ENCODE measurements around the gene ABCA12.

DNA sequence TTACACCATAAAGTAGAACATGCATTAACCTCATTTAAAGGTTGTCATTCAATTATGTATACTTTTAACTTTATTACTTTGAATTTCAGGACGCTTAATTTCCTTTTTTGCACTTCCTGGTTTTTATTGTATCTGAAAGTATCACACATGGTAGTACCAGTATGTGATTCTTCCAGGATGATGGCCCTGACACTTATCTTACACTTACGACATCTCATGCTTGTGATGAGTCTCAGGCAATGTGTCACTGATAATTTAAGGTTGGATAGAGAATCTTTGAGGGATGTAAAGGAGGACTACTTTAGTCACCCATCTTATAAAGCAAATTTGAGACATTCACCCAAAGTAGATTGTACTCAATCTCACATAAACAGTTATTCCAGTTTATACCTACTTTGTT, 74.9 kb downstream of the ABCA12 start:
- TF ChIP-seq, protein P1, sequence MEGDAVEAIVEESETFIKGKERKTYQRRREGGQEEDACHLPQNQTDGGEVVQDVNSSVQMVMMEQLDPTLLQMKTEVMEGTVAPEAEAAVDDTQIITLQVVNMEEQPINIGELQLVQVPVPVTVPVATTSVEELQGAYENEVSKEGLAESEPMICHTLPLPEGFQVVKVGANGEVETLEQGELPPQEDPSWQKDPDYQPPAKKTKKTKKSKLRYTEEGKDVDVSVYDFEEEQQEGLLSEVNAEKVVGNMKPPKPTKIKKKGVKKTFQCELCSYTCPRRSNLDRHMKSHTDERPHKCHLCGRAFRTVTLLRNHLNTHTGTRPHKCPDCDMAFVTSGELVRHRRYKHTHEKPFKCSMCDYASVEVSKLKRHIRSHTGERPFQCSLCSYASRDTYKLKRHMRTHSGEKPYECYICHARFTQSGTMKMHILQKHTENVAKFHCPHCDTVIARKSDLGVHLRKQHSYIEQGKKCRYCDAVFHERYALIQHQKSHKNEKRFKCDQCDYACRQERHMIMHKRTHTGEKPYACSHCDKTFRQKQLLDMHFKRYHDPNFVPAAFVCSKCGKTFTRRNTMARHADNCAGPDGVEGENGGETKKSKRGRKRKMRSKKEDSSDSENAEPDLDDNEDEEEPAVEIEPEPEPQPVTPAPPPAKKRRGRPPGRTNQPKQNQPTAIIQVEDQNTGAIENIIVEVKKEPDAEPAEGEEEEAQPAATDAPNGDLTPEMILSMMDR (IDR thresholded peaks at IDR 0.05): no peak
- no peak for TF ChIP-seq POLR2AphosphoS5 (IDR thresholded peaks at IDR 0.05; ENCODE audit: insufficient read depth in 1 of 2, low read depth in 1 of 2)
- no peak for TF ChIP-seq POLR2A (IDR thresholded peaks at IDR 0.05)

Measured in vagina (tissue), 2 donors.